Measurements from ENCODE around the gene FN3KRP.
"Not testable (repeated sequence)": the region's sequence is repeated elsewhere in the genome, so short reads cannot be mapped to it uniquely, and the experiment has no call there.

FN3KRP gene

GRCh38 chr17:82729479-82730260, 13.2 kb downstream of the FN3KRP start:
- H3K27ac Mint-ChIP-seq (ENCODE audit: low read depth), result no peak overlapping the region
- no peak for ATAC-seq (replicated peaks; ENCODE audit: extremely low read depth, poor library complexity, severe bottlenecking)

GRCh38 chr17:82732118-82732743, 15.7 kb downstream of the FN3KRP start:
- H3K4me3 Mint-ChIP-seq, result no peak overlapping the region

More at GRCh38 chr17:82729479-82730260, 13.2 kb downstream of the FN3KRP start:
- DNase-seq (ENCODE audit: low spot score in 2 of 2), result no peak
- Mint-ChIP-seq H3K4me1 (no peaks in the 10 kb centered on the region), H3K27me3 (no peaks in the 10 kb centered on the region), H3K36me3 (ENCODE audit: insufficient read depth) (peaks cover 17% of the 10 kb centered on the region), H3K9me3 (peaks cover 8% of the 10 kb centered on the region), H3K4me3 (no peak overlapping the region)

GRCh38 chr17:82734987-82735866, 18.7 kb downstream of the FN3KRP start, which contains the start of gene FN3K:
Gene FN3K, plus strand, starts transcription at chr17:82735615. Its CDS starts 22 bp downstream, at chr17:82735637.
- ATAC-seq (replicated peaks; ENCODE audit: extremely low read depth, poor library complexity, severe bottlenecking), result peak; percentile 43
- peak within 1 kb of the TSS; percentile 13 for H3K27ac Mint-ChIP-seq (ENCODE audit: low read depth)
- peaks cover 8% of the 10 kb centered on the region for H3K9me3 Mint-ChIP-seq
- no peaks in the 10 kb centered on the region for H3K4me1 Mint-ChIP-seq
- peaks cover 5% of the 10 kb centered on the region for H3K36me3 Mint-ChIP-seq (ENCODE audit: insufficient read depth)
- H3K27me3 Mint-ChIP-seq, result no peaks in the 10 kb centered on the region
- no peak for DNase-seq (ENCODE audit: low spot score in 2 of 2)
- H3K4me3 Mint-ChIP-seq, result peak within 1 kb of the TSS; percentile 67

More at GRCh38 chr17:82732118-82732743, 15.7 kb downstream of the FN3KRP start:
- H3K27me3 Mint-ChIP-seq, result no peaks in the 10 kb centered on the region
- no peaks in the 10 kb centered on the region for H3K4me1 Mint-ChIP-seq
- no peak for ATAC-seq (replicated peaks; ENCODE audit: extremely low read depth, poor library complexity, severe bottlenecking)
- peaks cover 10% of the 10 kb centered on the region for H3K36me3 Mint-ChIP-seq (ENCODE audit: insufficient read depth)
- H3K27ac Mint-ChIP-seq (ENCODE audit: low read depth), result no peak overlapping the region
- peaks cover 8% of the 10 kb centered on the region for H3K9me3 Mint-ChIP-seq
- no peak for DNase-seq (ENCODE audit: low spot score in 2 of 2)

- H3K4me3 Mint-ChIP-seq, result peak overlapping the region; percentile 67
- no peaks in the 10 kb centered on the region for H3K4me1 Mint-ChIP-seq
- ATAC-seq (replicated peaks; ENCODE audit: extremely low read depth, poor library complexity, severe bottlenecking) (no peak), DNase-seq (ENCODE audit: low spot score in 2 of 2) (no peak)
- no peak overlapping the region for H3K27ac Mint-ChIP-seq (ENCODE audit: low read depth)
- H3K27me3 Mint-ChIP-seq, result no peaks in the 10 kb centered on the region
- peaks cover 5% of the 10 kb centered on the region for H3K36me3 Mint-ChIP-seq (ENCODE audit: insufficient read depth)
- peaks cover 15% of the 10 kb centered on the region for H3K9me3 Mint-ChIP-seq
These were observed 20.1 kb downstream of the FN3KRP start for GRCh38 chr17:82736511-82737185.

GRCh38 chr17:82737967-82738877, 21.7 kb downstream of the FN3KRP start:
- Mint-ChIP-seq H3K27me3 (no peaks in the 10 kb centered on the region), H3K36me3 (ENCODE audit: insufficient read depth) (peaks cover 4% of the 10 kb centered on the region), H3K27ac (ENCODE audit: low read depth) (no peak overlapping the region), H3K9me3 (peaks cover 12% of the 10 kb centered on the region), H3K4me1 (no peaks in the 10 kb centered on the region), H3K4me3 (no peak overlapping the region)
- DNase-seq (ENCODE audit: low spot score in 2 of 2) (no peak), ATAC-seq (replicated peaks; ENCODE audit: extremely low read depth, poor library complexity, severe bottlenecking) (no peak)

GRCh38 chr17:82740906-82741759, 24.6 kb downstream of the FN3KRP start:
- H3K4me3 Mint-ChIP-seq, result no peak overlapping the region
- DNase-seq (ENCODE audit: low spot score in 2 of 2) (no peak), ATAC-seq (replicated peaks; ENCODE audit: extremely low read depth, poor library complexity, severe bottlenecking) (no peak)
- peaks cover 3% of the 10 kb centered on the region for H3K36me3 Mint-ChIP-seq (ENCODE audit: insufficient read depth)
- peaks cover 7% of the 10 kb centered on the region for H3K9me3 Mint-ChIP-seq
- no peaks in the 10 kb centered on the region for H3K4me1 Mint-ChIP-seq
- H3K27ac Mint-ChIP-seq (ENCODE audit: low read depth), result no peak overlapping the region
- no peaks in the 10 kb centered on the region for H3K27me3 Mint-ChIP-seq

- H3K27me3 Mint-ChIP-seq, result no peaks in the 10 kb centered on the region
- DNase-seq (ENCODE audit: low spot score in 2 of 2) (no peak), ATAC-seq (replicated peaks; ENCODE audit: extremely low read depth, poor library complexity, severe bottlenecking) (no peak)
- H3K27ac Mint-ChIP-seq (ENCODE audit: low read depth), result no peak overlapping the region
- peaks cover 2% of the 10 kb centered on the region for H3K36me3 Mint-ChIP-seq (ENCODE audit: insufficient read depth)
- H3K4me3 Mint-ChIP-seq, result no peak overlapping the region
- no peaks in the 10 kb centered on the region for H3K4me1 Mint-ChIP-seq
- H3K9me3 Mint-ChIP-seq, result peaks cover 7% of the 10 kb centered on the region
These were observed 27.1 kb downstream of the FN3KRP start for GRCh38 chr17:82743344-82744219.

- not testable (repeated sequence) for H3K27ac Mint-ChIP-seq (ENCODE audit: low read depth); H3K27me3 Mint-ChIP-seq; ATAC-seq (replicated peaks; ENCODE audit: extremely low read depth, poor library complexity, severe bottlenecking); H3K9me3 Mint-ChIP-seq; DNase-seq (ENCODE audit: low spot score in 2 of 2); H3K4me3 Mint-ChIP-seq; H3K36me3 Mint-ChIP-seq (ENCODE audit: insufficient read depth); H3K4me1 Mint-ChIP-seq
These were observed 28.2 kb downstream of the FN3KRP start for GRCh38 chr17:82744736-82745135.

- Mint-ChIP-seq H3K27ac (ENCODE audit: low read depth) (no peak overlapping the region), H3K27me3 (no peaks in the 10 kb centered on the region), H3K9me3 (peaks cover 7% of the 10 kb centered on the region), H3K4me3 (no peak overlapping the region), H3K4me1 (no peaks in the 10 kb centered on the region), H3K36me3 (ENCODE audit: insufficient read depth) (peaks cover 2% of the 10 kb centered on the region)
- DNase-seq (ENCODE audit: low spot score in 2 of 2) (no peak), ATAC-seq (replicated peaks; ENCODE audit: extremely low read depth, poor library complexity, severe bottlenecking) (no peak)
These were observed 29.0 kb downstream of the FN3KRP start for GRCh38 chr17:82745524-82745923.

GRCh38 chr17:82748756-82749155, 32.2 kb downstream of the FN3KRP start:
- H3K27me3 Mint-ChIP-seq, result no peaks in the 10 kb centered on the region
- peaks cover 5% of the 10 kb centered on the region for H3K36me3 Mint-ChIP-seq (ENCODE audit: insufficient read depth)
- no peak for ATAC-seq (replicated peaks; ENCODE audit: extremely low read depth, poor library complexity, severe bottlenecking)
- no peaks in the 10 kb centered on the region for H3K9me3 Mint-ChIP-seq
- no peak overlapping the region for H3K27ac Mint-ChIP-seq (ENCODE audit: low read depth)
- peaks cover 8% of the 10 kb centered on the region for H3K4me1 Mint-ChIP-seq
- DNase-seq (ENCODE audit: low spot score in 2 of 2), result no peak
- H3K4me3 Mint-ChIP-seq, result no peak overlapping the region

All from central memory CD8-positive, alpha-beta T cell (primary cell).